GM23338 (cell line): ENCODE results near the gene GLRX2. TPM values are rescaled to one million over a fixed set of nuclear protein-coding genes. Genes with fewer than 3 reads are reported as not detected.

Experiments used
- ATAC-seq: fragments of 200-7000 bp; cut with Tn5 transposase; 3 replicates; pipeline ENCODE4 v1.9.1; 2020
- DNase-seq: peaks from one replicate; pipeline ENCODE4 v3.0.0-alpha.2; 2015; ENCODE audit warnings: low spot score
- H2AFZ ChIP-seq: fragments of 200-600 bp; sonication (generic); 2 replicates; pipeline ENCODE4 v1.8.0; 2016; ENCODE audit warnings: antibody characterized with exemption, mild to moderate bottlenecking, moderate library complexity
- H3F3A ChIP-seq: fragments of 200-600 bp; sonication (generic); replicated peaks from 2 replicates; pipeline ENCODE4 v1.8.0; 2017; ENCODE audit warnings: antibody characterized with exemption, mixed run types, low read depth
- H3K27ac ChIP-seq: fragments of 200-600 bp; sonication (generic); 2 replicates; pipeline ENCODE4 v1.6.1; 2016; ENCODE audit warnings: low read depth
- H3K27me3 ChIP-seq: fragments of 200-600 bp; sonication (generic); 2 replicates; pipeline ENCODE4 v1.8.0; 2016; ENCODE audit warnings: mild to moderate bottlenecking, mixed run types, moderate library complexity; ENCODE audit not compliant: insufficient read depth
- H3K36me3 ChIP-seq: fragments of 200-600 bp; sonication (generic); 2 replicates; pipeline ENCODE4 v1.8.0; 2016; ENCODE audit warnings: mild to moderate bottlenecking; ENCODE audit not compliant: insufficient read depth
- H3K4me1 ChIP-seq: fragments of 200-600 bp; sonication (generic); 2 replicates; pipeline ENCODE4 v1.8.0; 2016; ENCODE audit warnings: mild to moderate bottlenecking, moderate library complexity; ENCODE audit not compliant: insufficient read depth
- H3K4me2 ChIP-seq: fragments of 200-600 bp; sonication (generic); 2 replicates; pipeline ENCODE4 v1.7.1; 2017; ENCODE audit warnings: mixed run types
- H3K4me3 ChIP-seq: fragments of 200-600 bp; sonication (generic); 2 replicates; pipeline ENCODE4 v1.6.1; 2016; ENCODE audit warnings: mixed run types
- H3K79me2 ChIP-seq: fragments of 200-600 bp; sonication (generic); replicated peaks from 2 replicates; pipeline ENCODE4 v1.8.0; 2017; ENCODE audit warnings: mild to moderate bottlenecking; ENCODE audit not compliant: insufficient read depth
- H3K9me2 ChIP-seq: fragments of 200-600 bp; sonication (generic); 2 replicates; pipeline ENCODE4 v1.8.0; 2017; ENCODE audit not compliant: insufficient read depth
- H4K20me1 ChIP-seq: fragments of 200-600 bp; sonication (generic); replicated peaks from 2 replicates; pipeline ENCODE4 v1.8.0; 2017; ENCODE audit warnings: mild to moderate bottlenecking; ENCODE audit not compliant: insufficient read depth
- H3K27ac Mint-ChIP-seq: 2 replicates; pipeline ENCODE4 v1.8.0; 2020; ENCODE audit warnings: inconsistent platforms, mild to moderate bottlenecking, moderate library complexity, mixed read lengths
- H3K27me3 Mint-ChIP-seq: 3 replicates; pipeline ENCODE4 v1.8.0; 2022; ENCODE audit warnings: low read depth, mild to moderate bottlenecking, moderate library complexity, mixed read lengths, inconsistent platforms; ENCODE audit not compliant: insufficient read depth, poor library complexity
- H3K36me3 Mint-ChIP-seq: 3 replicates; pipeline ENCODE4 v1.8.0; 2021; ENCODE audit warnings: low read depth, mild to moderate bottlenecking, inconsistent platforms, moderate library complexity, mixed read lengths
- H3K4me1 Mint-ChIP-seq: 3 replicates; pipeline ENCODE4 v1.8.0; 2020; ENCODE audit warnings: mild to moderate bottlenecking, inconsistent platforms, mixed read lengths
- H3K4me3 Mint-ChIP-seq: 3 replicates; pipeline ENCODE4 v1.8.0; 2021; ENCODE audit warnings: moderate library complexity, mild to moderate bottlenecking, inconsistent platforms, mixed read lengths
- H3K9me3 Mint-ChIP-seq: 3 replicates; pipeline ENCODE4 v1.8.0; 2020; ENCODE audit warnings: moderate library complexity, mild to moderate bottlenecking, inconsistent platforms, mixed read lengths
- CREB1 ChIP-seq: fragments of 250-450 bp; sonication (Bioruptor Pico); IDR thresholded peaks from 2 replicates; pipeline ENCODE4 v1.5.0; 2020; ENCODE audit warnings: low read depth, mild to moderate bottlenecking, moderate library complexity
- EZH2 ChIP-seq: fragments of 200-600 bp; sonication (generic); IDR thresholded peaks from one replicate; pipeline ENCODE4 v1.8.0; 2017; ENCODE audit warnings: antibody characterized with exemption, mild to moderate bottlenecking, low read depth; ENCODE audit not compliant: unreplicated experiment
- EZH2phosphoT487 ChIP-seq: fragments of 200-600 bp; sonication (generic); IDR thresholded peaks from one replicate; pipeline ENCODE4 v1.8.1; 2018; ENCODE audit warnings: antibody characterized with exemption; ENCODE audit not compliant: unreplicated experiment
- NANOG ChIP-seq: IDR thresholded peaks from 2 replicates; pipeline ENCODE4 v1.6.1; 2016; ENCODE audit warnings: antibody characterized with exemption, borderline replicate concordance
- POLR2AphosphoS5 ChIP-seq: IDR thresholded peaks from 2 replicates; pipeline ENCODE4 v1.6.1; 2016; ENCODE audit warnings: antibody characterized with exemption, low read depth
- STAT1 ChIP-seq: IDR thresholded peaks from one replicate; pipeline ENCODE4 v1.6.1; 2016; ENCODE audit warnings: antibody characterized with exemption; ENCODE audit not compliant: unreplicated experiment
- ZNF114 ChIP-seq: fragments of 250-450 bp; sonication (Bioruptor Pico); IDR thresholded peaks from 2 replicates; pipeline ENCODE4 v1.5.0; 2020; ENCODE audit warnings: mild to moderate bottlenecking, moderate library complexity
- ZNF331 ChIP-seq: fragments of 250-450 bp; sonication (Bioruptor Pico); IDR thresholded peaks from 2 replicates; pipeline ENCODE4 v1.5.0; 2020; ENCODE audit warnings: low read depth, mild to moderate bottlenecking, moderate library complexity
- polyA plus RNA-seq: library from polyadenylated mRNA; unstranded; fragments of >200 nt; fragmentation: Nextera tagmentation; extraction: Ambion mirVana; gene quantifications from 2 replicates; pipeline ENCODE4 v1.2.1, GENCODE V29; 2016
- total RNA-seq: library from RNA; depleted of rRNA; stranded (reverse); fragments of >200 nt; shearing (Covaris generic); gene quantifications from 2 replicates; pipeline ENCODE4 v1.2.3, GENCODE V29; 2014
- TF ChIP-seq, protein P1 (sequence below): fragments of 250-450 bp; sonication (Bioruptor Pico); IDR thresholded peaks from 2 replicates; pipeline ENCODE4 v1.5.0; 2020; ENCODE audit warnings: mild to moderate bottlenecking, moderate library complexity
- TF ChIP-seq, protein P2 (sequence below): IDR thresholded peaks from one replicate; pipeline ENCODE4 v1.6.1; 2018; ENCODE audit warnings: antibody characterized with exemption; ENCODE audit not compliant: unreplicated experiment
- TF ChIP-seq, protein P3 (sequence below): IDR thresholded peaks from 2 replicates; pipeline ENCODE4 v1.6.1; 2016; ENCODE audit warnings: antibody characterized with exemption
- TF ChIP-seq, protein P4 (sequence below), 2 experiments: fragments of 200-600 bp in 1 of 2; sonication (generic) in 1 of 2; conservative IDR thresholded peaks; 2 replicates each; pipeline versions ENCODE4 v1.5.1 to v1.6.1; 2016 to 2017; ENCODE audit warnings: antibody characterized with exemption in 2 of 2, low read depth in 2 of 2, mild to moderate bottlenecking in 2 of 2, moderate library complexity in 1 of 2

The GLRX2 gene
- total and polyA plus RNA-seq, 2 experiments from 2014 or later: 7.7 to 28.3 TPM

DNA sequence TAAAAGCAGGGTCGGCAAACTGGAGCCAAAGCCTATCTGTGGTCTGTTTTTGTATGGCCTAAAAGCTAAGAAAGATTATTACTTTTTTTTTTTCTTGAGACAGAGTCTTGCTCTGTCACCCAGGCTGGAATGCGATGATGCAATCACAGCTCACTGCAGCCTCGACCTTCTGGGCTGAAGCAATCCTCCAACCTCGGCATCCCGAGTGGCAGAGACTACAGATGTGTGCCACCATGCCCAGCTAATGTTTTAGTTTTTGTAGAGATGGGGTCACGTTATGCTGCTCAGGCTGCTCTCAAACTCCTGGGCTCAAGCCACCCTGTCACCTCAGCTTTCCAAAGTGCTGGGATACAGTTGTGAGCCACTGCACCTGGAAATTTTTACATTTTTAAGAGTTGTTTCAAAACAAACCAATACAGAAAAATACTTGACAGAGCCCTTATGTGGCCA lies 6.5 kb upstream of the GLRX2 start:
- Mint-ChIP-seq H3K4me3 (no peak overlapping the region), H3K4me1 (peaks cover 42% of the 10 kb centered on the region), H3K36me3 (no peaks in the 10 kb centered on the region), H3K9me3 (no peaks in the 10 kb centered on the region), H3K27me3 (peaks cover 2% of the 10 kb centered on the region), H3K27ac (peak overlapping the region; percentile 92)
- 0 out of 2 replicates have a peak overlapping the region, but pooled peaks have one; percentile 41 for H3K4me2 ChIP-seq
- no peaks in the 10 kb centered on the region for H3F3A ChIP-seq
- no peaks in the 10 kb centered on the region for H4K20me1 ChIP-seq
- peak overlapping the region; percentile 64 for H2AFZ ChIP-seq
- H3K79me2 ChIP-seq: no peaks in the 10 kb centered on the region
- H3K4me1 ChIP-seq: peaks cover 25% of the 10 kb centered on the region
- H3K4me3 ChIP-seq: no peak overlapping the region
- H3K27ac ChIP-seq: no peak overlapping the region
- no peaks in the 10 kb centered on the region for H3K27me3 ChIP-seq
- no peak for TF ChIP-seq CREB1
- no peak for TF ChIP-seq STAT1
- TF ChIP-seq, protein P1, sequence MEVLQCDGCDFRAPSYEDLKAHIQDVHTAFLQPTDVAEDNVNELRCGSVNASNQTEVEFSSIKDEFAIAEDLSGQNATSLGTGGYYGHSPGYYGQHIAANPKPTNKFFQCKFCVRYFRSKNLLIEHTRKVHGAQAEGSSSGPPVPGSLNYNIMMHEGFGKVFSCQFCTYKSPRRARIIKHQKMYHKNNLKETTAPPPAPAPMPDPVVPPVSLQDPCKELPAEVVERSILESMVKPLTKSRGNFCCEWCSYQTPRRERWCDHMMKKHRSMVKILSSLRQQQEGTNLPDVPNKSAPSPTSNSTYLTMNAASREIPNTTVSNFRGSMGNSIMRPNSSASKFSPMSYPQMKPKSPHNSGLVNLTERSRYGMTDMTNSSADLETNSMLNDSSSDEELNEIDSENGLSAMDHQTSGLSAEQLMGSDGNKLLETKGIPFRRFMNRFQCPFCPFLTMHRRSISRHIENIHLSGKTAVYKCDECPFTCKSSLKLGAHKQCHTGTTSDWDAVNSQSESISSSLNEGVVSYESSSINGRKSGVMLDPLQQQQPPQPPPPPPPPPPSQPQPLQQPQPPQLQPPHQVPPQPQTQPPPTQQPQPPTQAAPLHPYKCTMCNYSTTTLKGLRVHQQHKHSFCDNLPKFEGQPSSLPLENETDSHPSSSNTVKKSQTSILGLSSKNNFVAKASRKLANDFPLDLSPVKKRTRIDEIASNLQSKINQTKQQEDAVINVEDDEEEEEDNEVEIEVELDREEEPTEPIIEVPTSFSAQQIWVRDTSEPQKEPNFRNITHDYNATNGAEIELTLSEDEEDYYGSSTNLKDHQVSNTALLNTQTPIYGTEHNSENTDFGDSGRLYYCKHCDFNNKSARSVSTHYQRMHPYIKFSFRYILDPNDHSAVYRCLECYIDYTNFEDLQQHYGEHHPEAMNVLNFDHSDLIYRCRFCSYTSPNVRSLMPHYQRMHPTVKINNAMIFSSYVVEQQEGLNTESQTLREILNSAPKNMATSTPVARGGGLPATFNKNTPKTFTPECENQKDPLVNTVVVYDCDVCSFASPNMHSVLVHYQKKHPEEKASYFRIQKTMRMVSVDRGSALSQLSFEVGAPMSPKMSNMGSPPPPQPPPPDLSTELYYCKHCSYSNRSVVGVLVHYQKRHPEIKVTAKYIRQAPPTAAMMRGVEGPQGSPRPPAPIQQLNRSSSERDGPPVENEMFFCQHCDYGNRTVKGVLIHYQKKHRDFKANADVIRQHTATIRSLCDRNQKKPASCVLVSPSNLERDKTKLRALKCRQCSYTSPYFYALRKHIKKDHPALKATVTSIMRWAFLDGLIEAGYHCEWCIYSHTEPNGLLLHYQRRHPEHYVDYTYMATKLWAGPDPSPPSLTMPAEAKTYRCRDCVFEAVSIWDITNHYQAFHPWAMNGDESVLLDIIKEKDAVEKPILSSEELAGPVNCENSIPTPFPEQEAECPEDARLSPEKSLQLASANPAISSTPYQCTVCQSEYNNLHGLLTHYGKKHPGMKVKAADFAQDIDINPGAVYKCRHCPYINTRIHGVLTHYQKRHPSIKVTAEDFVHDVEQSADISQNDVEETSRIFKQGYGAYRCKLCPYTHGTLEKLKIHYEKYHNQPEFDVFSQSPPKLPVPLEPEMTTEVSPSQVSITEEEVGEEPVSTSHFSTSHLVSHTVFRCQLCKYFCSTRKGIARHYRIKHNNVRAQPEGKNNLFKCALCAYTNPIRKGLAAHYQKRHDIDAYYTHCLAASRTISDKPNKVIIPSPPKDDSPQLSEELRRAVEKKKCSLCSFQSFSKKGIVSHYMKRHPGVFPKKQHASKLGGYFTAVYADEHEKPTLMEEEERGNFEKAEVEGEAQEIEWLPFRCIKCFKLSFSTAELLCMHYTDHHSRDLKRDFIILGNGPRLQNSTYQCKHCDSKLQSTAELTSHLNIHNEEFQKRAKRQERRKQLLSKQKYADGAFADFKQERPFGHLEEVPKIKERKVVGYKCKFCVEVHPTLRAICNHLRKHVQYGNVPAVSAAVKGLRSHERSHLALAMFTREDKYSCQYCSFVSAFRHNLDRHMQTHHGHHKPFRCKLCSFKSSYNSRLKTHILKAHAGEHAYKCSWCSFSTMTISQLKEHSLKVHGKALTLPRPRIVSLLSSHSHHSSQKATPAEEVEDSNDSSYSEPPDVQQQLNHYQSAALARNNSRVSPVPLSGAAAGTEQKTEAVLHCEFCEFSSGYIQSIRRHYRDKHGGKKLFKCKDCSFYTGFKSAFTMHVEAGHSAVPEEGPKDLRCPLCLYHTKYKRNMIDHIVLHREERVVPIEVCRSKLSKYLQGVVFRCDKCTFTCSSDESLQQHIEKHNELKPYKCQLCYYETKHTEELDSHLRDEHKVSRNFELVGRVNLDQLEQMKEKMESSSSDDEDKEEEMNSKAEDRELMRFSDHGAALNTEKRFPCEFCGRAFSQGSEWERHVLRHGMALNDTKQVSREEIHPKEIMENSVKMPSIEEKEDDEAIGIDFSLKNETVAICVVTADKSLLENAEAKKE (CRISPR knock-in tag): no peak
- no peak for TF ChIP-seq POLR2AphosphoS5
- no peak for TF ChIP-seq ZNF114 (CRISPR knock-in tag)
- TF ChIP-seq, protein P2, sequence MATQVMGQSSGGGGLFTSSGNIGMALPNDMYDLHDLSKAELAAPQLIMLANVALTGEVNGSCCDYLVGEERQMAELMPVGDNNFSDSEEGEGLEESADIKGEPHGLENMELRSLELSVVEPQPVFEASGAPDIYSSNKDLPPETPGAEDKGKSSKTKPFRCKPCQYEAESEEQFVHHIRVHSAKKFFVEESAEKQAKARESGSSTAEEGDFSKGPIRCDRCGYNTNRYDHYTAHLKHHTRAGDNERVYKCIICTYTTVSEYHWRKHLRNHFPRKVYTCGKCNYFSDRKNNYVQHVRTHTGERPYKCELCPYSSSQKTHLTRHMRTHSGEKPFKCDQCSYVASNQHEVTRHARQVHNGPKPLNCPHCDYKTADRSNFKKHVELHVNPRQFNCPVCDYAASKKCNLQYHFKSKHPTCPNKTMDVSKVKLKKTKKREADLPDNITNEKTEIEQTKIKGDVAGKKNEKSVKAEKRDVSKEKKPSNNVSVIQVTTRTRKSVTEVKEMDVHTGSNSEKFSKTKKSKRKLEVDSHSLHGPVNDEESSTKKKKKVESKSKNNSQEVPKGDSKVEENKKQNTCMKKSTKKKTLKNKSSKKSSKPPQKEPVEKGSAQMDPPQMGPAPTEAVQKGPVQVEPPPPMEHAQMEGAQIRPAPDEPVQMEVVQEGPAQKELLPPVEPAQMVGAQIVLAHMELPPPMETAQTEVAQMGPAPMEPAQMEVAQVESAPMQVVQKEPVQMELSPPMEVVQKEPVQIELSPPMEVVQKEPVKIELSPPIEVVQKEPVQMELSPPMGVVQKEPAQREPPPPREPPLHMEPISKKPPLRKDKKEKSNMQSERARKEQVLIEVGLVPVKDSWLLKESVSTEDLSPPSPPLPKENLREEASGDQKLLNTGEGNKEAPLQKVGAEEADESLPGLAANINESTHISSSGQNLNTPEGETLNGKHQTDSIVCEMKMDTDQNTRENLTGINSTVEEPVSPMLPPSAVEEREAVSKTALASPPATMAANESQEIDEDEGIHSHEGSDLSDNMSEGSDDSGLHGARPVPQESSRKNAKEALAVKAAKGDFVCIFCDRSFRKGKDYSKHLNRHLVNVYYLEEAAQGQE: no peak
- TF ChIP-seq NANOG: no peak
- TF ChIP-seq, protein P3, sequence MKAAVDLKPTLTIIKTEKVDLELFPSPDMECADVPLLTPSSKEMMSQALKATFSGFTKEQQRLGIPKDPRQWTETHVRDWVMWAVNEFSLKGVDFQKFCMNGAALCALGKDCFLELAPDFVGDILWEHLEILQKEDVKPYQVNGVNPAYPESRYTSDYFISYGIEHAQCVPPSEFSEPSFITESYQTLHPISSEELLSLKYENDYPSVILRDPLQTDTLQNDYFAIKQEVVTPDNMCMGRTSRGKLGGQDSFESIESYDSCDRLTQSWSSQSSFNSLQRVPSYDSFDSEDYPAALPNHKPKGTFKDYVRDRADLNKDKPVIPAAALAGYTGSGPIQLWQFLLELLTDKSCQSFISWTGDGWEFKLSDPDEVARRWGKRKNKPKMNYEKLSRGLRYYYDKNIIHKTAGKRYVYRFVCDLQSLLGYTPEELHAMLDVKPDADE: no peak
- no peak for TF ChIP-seq EZH2phosphoT487
- no peak for TF ChIP-seq EZH2
- TF ChIP-seq ZNF331 (CRISPR knock-in tag): no peak
- TF ChIP-seq, protein P4, sequence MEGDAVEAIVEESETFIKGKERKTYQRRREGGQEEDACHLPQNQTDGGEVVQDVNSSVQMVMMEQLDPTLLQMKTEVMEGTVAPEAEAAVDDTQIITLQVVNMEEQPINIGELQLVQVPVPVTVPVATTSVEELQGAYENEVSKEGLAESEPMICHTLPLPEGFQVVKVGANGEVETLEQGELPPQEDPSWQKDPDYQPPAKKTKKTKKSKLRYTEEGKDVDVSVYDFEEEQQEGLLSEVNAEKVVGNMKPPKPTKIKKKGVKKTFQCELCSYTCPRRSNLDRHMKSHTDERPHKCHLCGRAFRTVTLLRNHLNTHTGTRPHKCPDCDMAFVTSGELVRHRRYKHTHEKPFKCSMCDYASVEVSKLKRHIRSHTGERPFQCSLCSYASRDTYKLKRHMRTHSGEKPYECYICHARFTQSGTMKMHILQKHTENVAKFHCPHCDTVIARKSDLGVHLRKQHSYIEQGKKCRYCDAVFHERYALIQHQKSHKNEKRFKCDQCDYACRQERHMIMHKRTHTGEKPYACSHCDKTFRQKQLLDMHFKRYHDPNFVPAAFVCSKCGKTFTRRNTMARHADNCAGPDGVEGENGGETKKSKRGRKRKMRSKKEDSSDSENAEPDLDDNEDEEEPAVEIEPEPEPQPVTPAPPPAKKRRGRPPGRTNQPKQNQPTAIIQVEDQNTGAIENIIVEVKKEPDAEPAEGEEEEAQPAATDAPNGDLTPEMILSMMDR (conservative IDR thresholded peaks at IDR 0.05; ENCODE audit: low read depth in 2 of 2): no peak
- ATAC-seq (peak; percentile 49), DNase-seq (peak; percentile 39)
- no peaks in the 10 kb centered on the region for H3K36me3 ChIP-seq
- no peaks in the 10 kb centered on the region for H3K9me2 ChIP-seq
